Fibroblast of gingiva (primary cell): ENCODE data around the gene FAM107B.
A peak's percentile ranks its signal among the peaks of the same experiment; 100 is the strongest.
"Not testable (repeated sequence)": the region's sequence is repeated elsewhere in the genome, so short reads cannot be mapped to it uniquely, and the experiment has no call there.

Experiments
- DNase-seq: peaks from one replicate; pipeline ENCODE4 v3.0.0-alpha.2; 2011; ENCODE audit warnings: low read depth

FAM107B gene

GRCh38 chr10:14664345-14664744 lies 110.4 kb downstream of the FAM107B start:
- DNase-seq, result no peak

DNA sequence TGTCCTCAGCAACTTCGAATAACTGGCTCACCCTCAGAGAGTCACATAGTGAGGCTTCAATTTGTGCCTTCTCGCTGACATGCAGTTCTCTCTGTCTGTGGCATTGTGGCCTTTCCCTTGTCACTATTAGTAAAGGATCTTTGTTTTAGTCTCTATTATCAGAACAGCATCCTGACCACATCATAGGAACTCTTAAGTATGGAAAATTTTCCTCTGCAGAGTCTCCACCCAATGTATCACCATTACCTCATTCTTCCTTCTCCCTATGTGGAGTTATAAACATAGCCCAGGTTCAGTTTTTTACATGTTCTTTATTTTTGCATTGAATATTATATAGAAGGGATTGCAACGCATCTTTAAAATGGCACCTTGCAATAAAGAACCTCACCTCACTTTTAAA lies 112.9 kb downstream of the FAM107B start:
- DNase-seq, result no peak

- DNase-seq, result no peak
These were observed 113.9 kb downstream of the FAM107B start for GRCh38 chr10:14660831-14661230.

- DNase-seq, result peak; percentile 17
These were observed 115.0 kb downstream of the FAM107B start for GRCh38 chr10:14659626-14660196.

DNA sequence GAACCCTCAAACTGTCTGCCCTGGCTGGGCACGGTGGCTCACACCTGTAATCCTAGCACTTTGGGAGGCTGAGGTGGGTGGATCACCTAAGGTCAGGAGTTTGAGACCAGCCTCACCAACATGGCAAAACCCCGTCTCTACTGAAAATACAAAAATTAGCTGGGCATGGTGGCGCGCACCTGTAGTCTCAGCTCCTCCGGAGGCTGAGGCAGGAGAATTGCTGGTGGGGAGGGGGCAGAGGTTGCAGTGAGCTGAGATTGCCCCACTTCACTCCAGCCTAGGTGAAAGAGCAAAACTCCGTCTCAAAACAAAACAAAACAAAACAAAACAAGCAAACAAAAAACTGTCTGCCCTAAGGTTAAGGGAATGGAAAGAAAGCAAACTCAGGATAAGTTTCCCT lies 115.6 kb downstream of the FAM107B start:
- DNase-seq, result not testable (repeated sequence)

- peak; percentile 58 for DNase-seq
These were observed 116.2 kb downstream of the FAM107B start for GRCh38 chr10:14658331-14659127.

- no peak for DNase-seq
These were observed 118.5 kb downstream of the FAM107B start for GRCh38 chr10:14656052-14656730.

DNA sequence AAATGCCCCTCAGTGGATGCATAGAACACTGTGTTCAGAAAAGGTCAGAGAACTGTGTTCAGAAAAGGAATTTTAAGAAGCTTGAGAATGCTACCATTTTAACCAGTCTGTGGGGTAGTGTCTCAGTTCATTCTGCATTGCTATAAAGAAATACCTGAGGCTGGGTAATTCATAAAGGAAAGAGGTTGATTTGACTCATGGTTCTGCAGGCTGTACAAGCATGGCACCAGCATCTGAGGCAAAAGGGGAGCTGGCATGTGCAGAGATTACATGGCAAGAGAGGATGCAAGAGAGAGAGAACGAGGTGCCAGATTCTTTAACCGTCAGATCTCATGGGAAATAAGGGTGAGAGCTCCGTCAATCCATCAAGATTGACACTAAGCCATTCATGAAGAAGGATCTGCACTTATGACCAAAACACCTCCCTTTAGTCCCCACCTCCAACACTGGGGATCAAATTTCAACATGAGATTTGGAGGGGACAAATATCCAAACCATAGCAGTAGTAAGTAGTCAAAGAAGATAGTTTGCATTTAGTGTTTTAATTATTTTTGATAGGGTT lies 119.8 kb downstream of the FAM107B start:
- DNase-seq, result no peak

- peak; percentile 97 for DNase-seq
These were observed 121.2 kb downstream of the FAM107B start for GRCh38 chr10:14653271-14654161.

GRCh38 chr10:14652816-14653215 lies 121.9 kb downstream of the FAM107B start:
- DNase-seq, result no peak

- no peak for DNase-seq
These were observed 122.6 kb downstream of the FAM107B start for GRCh38 chr10:14652067-14652466.

- no peak for DNase-seq
These were observed 125.0 kb downstream of the FAM107B start for GRCh38 chr10:14649739-14650138.

DNA sequence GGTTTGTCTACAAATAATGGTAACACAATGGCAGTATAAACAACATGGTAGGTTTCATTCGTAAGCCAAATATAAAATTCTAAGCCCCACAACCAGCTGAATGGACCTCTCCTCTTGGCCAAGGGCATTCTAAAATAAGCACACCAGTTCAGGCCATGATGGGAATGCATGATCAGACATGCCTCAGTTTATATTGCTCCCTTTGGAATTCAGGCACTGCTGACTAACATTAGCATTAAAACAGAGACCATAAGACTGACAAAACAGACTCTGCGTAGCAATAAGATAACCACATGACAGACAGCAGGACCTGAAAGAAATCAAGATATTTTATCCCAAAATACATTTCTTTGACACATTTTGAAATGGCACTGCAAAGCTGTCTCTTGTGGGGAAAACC lies 125.8 kb downstream of the FAM107B start:
- no peak for DNase-seq

- DNase-seq, result peak; percentile 3
These were observed 126.5 kb downstream of the FAM107B start for GRCh38 chr10:14648005-14648765.

DNA sequence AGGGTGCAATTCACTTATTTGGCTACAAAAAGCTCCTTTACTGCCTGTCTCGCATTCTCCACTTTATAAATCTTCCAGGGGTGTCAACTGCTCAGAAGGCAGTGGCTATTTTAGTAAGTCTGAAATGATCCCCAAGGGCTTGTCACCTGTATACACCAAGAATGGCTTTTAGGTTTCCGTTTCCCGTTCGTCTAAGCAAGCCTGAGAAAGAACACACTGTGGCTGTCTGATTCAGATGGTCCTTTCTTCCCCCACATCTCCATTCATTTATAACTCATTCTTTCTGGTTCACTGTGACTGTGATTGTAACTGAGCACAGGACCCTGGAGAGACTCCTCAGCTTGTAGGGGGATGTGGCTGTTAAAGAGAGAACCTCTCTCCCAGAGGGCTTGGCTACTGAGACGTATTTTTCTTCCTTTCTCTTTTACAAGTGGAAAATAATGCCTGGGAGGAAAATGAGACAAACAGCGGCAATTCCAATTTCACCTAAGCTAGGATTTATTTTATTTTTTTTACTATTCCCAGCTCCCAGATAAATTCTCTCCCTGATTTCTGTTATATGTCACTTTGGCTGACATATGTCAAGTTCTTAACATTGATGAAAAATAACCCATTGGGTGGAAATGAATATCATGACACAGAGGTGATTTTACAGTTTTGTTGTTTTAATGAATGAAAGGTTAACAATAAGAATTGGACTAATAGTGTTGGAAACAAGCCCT lies 129.3 kb downstream of the FAM107B start:
- DNase-seq, result no peak

DNA sequence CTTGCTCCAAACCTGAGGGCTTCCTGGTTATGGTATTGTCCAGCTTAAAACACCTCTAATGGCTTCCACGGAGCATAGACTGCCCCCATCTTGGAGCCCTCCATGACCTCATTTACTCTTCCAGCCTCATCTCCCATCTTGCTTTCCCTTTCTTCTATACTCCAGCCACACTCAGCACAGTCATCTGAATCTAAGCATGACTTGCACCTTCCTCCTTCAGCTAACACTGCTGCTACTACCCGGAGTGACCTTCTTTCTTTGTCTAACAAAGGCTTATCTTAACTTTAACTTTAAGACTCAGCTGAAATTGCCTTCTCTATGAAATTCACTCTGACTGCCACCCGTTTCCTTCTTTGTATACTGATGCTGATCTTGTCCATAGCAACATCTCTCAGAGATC lies 135.1 kb downstream of the FAM107B start:
- no peak for DNase-seq

- no peak for DNase-seq
These were observed 139.5 kb downstream of the FAM107B start for GRCh38 chr10:14635043-14635710.

GRCh38 chr10:14634572-14634971 lies 140.1 kb downstream of the FAM107B start:
- DNase-seq, result not testable (repeated sequence)

GRCh38 chr10:14625765-14626525 lies 148.8 kb downstream of the FAM107B start:
- DNase-seq, result no peak
